Measurements from ENCODE around the gene MYOG. TPM values are rescaled to one million over a fixed set of nuclear protein-coding genes. Genes with fewer than 3 reads are reported as not detected.

Gene MYOG
- total and polyA plus RNA-seq, 2 of the 4 experiments (the other 2 are of a cell fraction) = not detected

GRCh38 chr1:203034422-203035110, 51.2 kb downstream of the MYOG start:
- H3K4me1 ChIP-seq (ENCODE audit: control insufficient read depth, insufficient read depth, low read length) = peaks cover 19% of the 10 kb centered on the region
- no peak overlapping the region for H4K5ac ChIP-seq (ENCODE audit: low read depth, low read length)
- no peak overlapping the region for H3K4me2 ChIP-seq (ENCODE audit: low read depth, low read length)
- no peak overlapping the region for H3K9ac ChIP-seq (ENCODE audit: low read depth, low read length)
- no peak overlapping the region for H3K4me3 ChIP-seq (ENCODE audit: insufficient read depth, low read depth, low read length)
- H2AFZ ChIP-seq (replicated peaks; ENCODE audit: low read length, poor library complexity) = no peak overlapping the region
- BruUV-seq (replicated peaks) = no TSS peak
- no peak overlapping the region for H4K8ac ChIP-seq (ENCODE audit: low read depth in 2 of 2, low read length in 2 of 2)
- H3K79me1 ChIP-seq (ENCODE audit: low read depth in 1 of 2, low read length in 2 of 2) = peaks cover 0 to 9% of the 10 kb centered on the region in 2 experiments; a peak in 2 of 4 replicates
- 97% methylated on average over 4 of the region's 10 CpGs; no CpG with 5 or more reads in 1 of the 2 experiments for WGBS, 2 experiments (ENCODE audit: extremely low coverage in 2 of 2, insufficient read length in 1 of 2)
- 0 out of 2 replicates have a peak, but pooled peaks cover 5% of the 10 kb centered on the region for H3K9me1 ChIP-seq (ENCODE audit: insufficient read depth, low read length)
- H3K56ac ChIP-seq (ENCODE audit: extremely low read depth, insufficient read depth, low read length) = no peak overlapping the region
- in situ Hi-C loops (cut with MboI; ENCODE audit: low sequenced_read_pairs) (loop anchor here (5.0 kb wide), 1 partner anchor 183 kb away; no protein-coding TSS in a partner anchor), dilution Hi-C loops (cut with HindIII; ENCODE audit: low sequenced_read_pairs, unreplicated experiment) (no loop called here), intact Hi-C loops (cut with micrococcal nuclease) (loop anchor here (5.0 to 10.0 kb wide), 3 partner anchors 83 to 450 kb away; no protein-coding TSS in a partner anchor)
- H2BK120ac ChIP-seq (ENCODE audit: low read depth, low read length) = no peak overlapping the region
- H3K14ac ChIP-seq (replicated peaks; ENCODE audit: low read depth, low read length) = no peak overlapping the region
- no peak overlapping the region for H3K27ac ChIP-seq (ENCODE audit: insufficient read depth, low read length)
- no peak overlapping the region for H2BK20ac ChIP-seq (ENCODE audit: low read depth, low read length)
- no peaks in the 10 kb centered on the region for H3K9me3 ChIP-seq (ENCODE audit: control insufficient read depth, insufficient read depth, low read length)
- H2BK5ac ChIP-seq (ENCODE audit: low read depth, low read length, poor library complexity, severe bottlenecking) = no peak overlapping the region
- no peaks in the 10 kb centered on the region for H3K36me3 ChIP-seq (ENCODE audit: control insufficient read depth, insufficient read depth, low read length)
- H2AK9ac ChIP-seq (replicated peaks; ENCODE audit: low read depth, low read length, poor library complexity) = no peak overlapping the region
- H2AK5ac ChIP-seq (ENCODE audit: low read depth, low read length) = no peak overlapping the region
- TF ChIP-seq MXI1 (IDR thresholded peaks at IDR 0.05; ENCODE audit: borderline replicate concordance, low read depth, low read length) = no peak
- TF ChIP-seq FOS (IDR thresholded peaks at IDR 0.05; ENCODE audit: low read depth, low read length) = no peak
- no peak for TF ChIP-seq NFE2L2 (IDR thresholded peaks at IDR 0.05; ENCODE audit: low read depth, low read length)
- no peak for TF ChIP-seq ELK1 (IDR thresholded peaks at IDR 0.05; ENCODE audit: borderline replicate concordance, low read depth, low read length)
- no peak for TF ChIP-seq SMC3 (IDR thresholded peaks at IDR 0.05; ENCODE audit: low read depth, low read length)
- TF ChIP-seq MAZ (IDR thresholded peaks at IDR 0.05; ENCODE audit: borderline replicate concordance, low read depth, low read length) = no peak
- TF ChIP-seq USF2 (IDR thresholded peaks at IDR 0.05; ENCODE audit: low read depth, low read length) = no peak
- TF ChIP-seq CTCF (conservative IDR thresholded peaks at IDR 0.05; ENCODE audit: low read depth, low read length) = no peak
- TF ChIP-seq RFX5 (IDR thresholded peaks at IDR 0.05; ENCODE audit: low read depth, low read length) = no peak
- no peak for TF ChIP-seq RAD21 (IDR thresholded peaks at IDR 0.05; ENCODE audit: low read length)
- no peak overlapping the region for H3K18ac ChIP-seq (ENCODE audit: low read depth, low read length)
- no peaks in the 10 kb centered on the region for H3K27me3 ChIP-seq (ENCODE audit: control insufficient read depth, insufficient read depth, low read length)
- ATAC-seq (ENCODE audit: low read depth) (no peak), DNase-seq (no peak)
- POLR2A ChIA-PET (ENCODE audit: unreplicated experiment) = no interaction called here
- H2BK15ac ChIP-seq (ENCODE audit: low read depth, low read length) = no peak overlapping the region
- peaks cover 17% of the 10 kb centered on the region for H4K20me1 ChIP-seq (ENCODE audit: insufficient read depth, low read length)
- no peak overlapping the region for H3K4ac ChIP-seq (ENCODE audit: low read depth, low read length)
- CTCF ChIA-PET = interaction anchor here (1.1 kb wide), 1 partner anchor 233 kb away, joined by 3 read pairs; no protein-coding TSS in a partner anchor
- H4K91ac ChIP-seq (ENCODE audit: insufficient read depth, low read depth, low read length) = no peak overlapping the region
- H3K23ac ChIP-seq (ENCODE audit: low read depth, low read length) = no peak overlapping the region

All from IMR-90 (cell line).